SK-N-SH treated with all-trans-retinoic acid at 6 μM for 48 hours (cell line): Measurements from ENCODE around the gene ZNF76.

ENCODE experiments used
- ARNTL ChIP-seq: fragments of 450-650 bp; formaldehyde crosslinking; IDR thresholded peaks from 2 replicates; pipeline ENCODE4 v1.5.0; 2020; ENCODE audit warnings: low read depth, mild to moderate bottlenecking, moderate library complexity, borderline replicate concordance
- BACH2 ChIP-seq: fragments of 250-450 bp; sonication (Bioruptor Pico); IDR thresholded peaks from 2 replicates; pipeline ENCODE4 v1.9.0; 2021; ENCODE audit warnings: mild to moderate bottlenecking, borderline replicate concordance
- CSDC2 ChIP-seq: fragments of 250-450 bp; sonication (Bioruptor Pico); IDR thresholded peaks from 2 replicates; pipeline ENCODE4 v1.5.0; 2020; ENCODE audit warnings: mild to moderate bottlenecking, moderate library complexity
- ISL1 ChIP-seq: fragments of 250-450 bp; sonication (Bioruptor Pico); IDR thresholded peaks from 2 replicates; pipeline ENCODE4 v2.1.2; 2022; ENCODE audit warnings: mild to moderate bottlenecking, moderate library complexity
- PATZ1 ChIP-seq: fragments of 250-450 bp; sonication (Bioruptor Pico); IDR thresholded peaks from 2 replicates; pipeline ENCODE4 v1.8.0; 2020; ENCODE audit warnings: mild to moderate bottlenecking, moderate library complexity, borderline replicate concordance
- POU6F1 ChIP-seq: fragments of 250-450 bp; sonication (Bioruptor Pico); IDR thresholded peaks from 2 replicates; pipeline ENCODE4 v1.8.0; 2021; ENCODE audit warnings: low read depth, mild to moderate bottlenecking, moderate library complexity, borderline replicate concordance
- RARB ChIP-seq: fragments of 250-450 bp; sonication (Bioruptor Pico); IDR thresholded peaks from 2 replicates; pipeline ENCODE4 v1.8.0; 2021; ENCODE audit warnings: mild to moderate bottlenecking, moderate library complexity
- TCF4 ChIP-seq: fragments of 250-450 bp; sonication (Bioruptor Pico); IDR thresholded peaks from 2 replicates; pipeline ENCODE4 v1.8.0; 2021; ENCODE audit warnings: mild to moderate bottlenecking, moderate library complexity, borderline replicate concordance
- TOX ChIP-seq: fragments of 250-450 bp; sonication (Bioruptor Pico); IDR thresholded peaks from 2 replicates; pipeline ENCODE4 v1.8.0; 2021; ENCODE audit warnings: mild to moderate bottlenecking, moderate library complexity, borderline replicate concordance
- TF ChIP-seq, protein P1 (sequence below): fragments of 250-450 bp; sonication (Bioruptor Pico); IDR thresholded peaks from 2 replicates; pipeline ENCODE4 v1.5.0; 2020; ENCODE audit warnings: mild to moderate bottlenecking, moderate library complexity
- TF ChIP-seq, protein P2 (sequence below): fragments of 250-450 bp; sonication (Bioruptor Pico); IDR thresholded peaks from 2 replicates; pipeline ENCODE4 v1.5.1; 2020; ENCODE audit warnings: low read depth, mild to moderate bottlenecking, moderate library complexity

- TF ChIP-seq TOX (CRISPR knock-in tag): no peak
- TF ChIP-seq TCF4 (CRISPR knock-in tag): no peak
- TF ChIP-seq, protein P1, sequence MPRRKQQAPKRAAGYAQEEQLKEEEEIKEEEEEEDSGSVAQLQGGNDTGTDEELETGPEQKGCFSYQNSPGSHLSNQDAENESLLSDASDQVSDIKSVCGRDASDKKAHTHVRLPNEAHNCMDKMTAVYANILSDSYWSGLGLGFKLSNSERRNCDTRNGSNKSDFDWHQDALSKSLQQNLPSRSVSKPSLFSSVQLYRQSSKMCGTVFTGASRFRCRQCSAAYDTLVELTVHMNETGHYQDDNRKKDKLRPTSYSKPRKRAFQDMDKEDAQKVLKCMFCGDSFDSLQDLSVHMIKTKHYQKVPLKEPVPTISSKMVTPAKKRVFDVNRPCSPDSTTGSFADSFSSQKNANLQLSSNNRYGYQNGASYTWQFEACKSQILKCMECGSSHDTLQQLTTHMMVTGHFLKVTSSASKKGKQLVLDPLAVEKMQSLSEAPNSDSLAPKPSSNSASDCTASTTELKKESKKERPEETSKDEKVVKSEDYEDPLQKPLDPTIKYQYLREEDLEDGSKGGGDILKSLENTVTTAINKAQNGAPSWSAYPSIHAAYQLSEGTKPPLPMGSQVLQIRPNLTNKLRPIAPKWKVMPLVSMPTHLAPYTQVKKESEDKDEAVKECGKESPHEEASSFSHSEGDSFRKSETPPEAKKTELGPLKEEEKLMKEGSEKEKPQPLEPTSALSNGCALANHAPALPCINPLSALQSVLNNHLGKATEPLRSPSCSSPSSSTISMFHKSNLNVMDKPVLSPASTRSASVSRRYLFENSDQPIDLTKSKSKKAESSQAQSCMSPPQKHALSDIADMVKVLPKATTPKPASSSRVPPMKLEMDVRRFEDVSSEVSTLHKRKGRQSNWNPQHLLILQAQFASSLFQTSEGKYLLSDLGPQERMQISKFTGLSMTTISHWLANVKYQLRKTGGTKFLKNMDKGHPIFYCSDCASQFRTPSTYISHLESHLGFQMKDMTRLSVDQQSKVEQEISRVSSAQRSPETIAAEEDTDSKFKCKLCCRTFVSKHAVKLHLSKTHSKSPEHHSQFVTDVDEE (CRISPR knock-in tag): no peak
- no peak for TF ChIP-seq PATZ1
- TF ChIP-seq POU6F1: no peak
- TF ChIP-seq ARNTL (CRISPR knock-in tag): no peak
- no peak for TF ChIP-seq CSDC2 (CRISPR knock-in tag)
- TF ChIP-seq ISL1 (CRISPR knock-in tag): no peak
- TF ChIP-seq RARB (CRISPR knock-in tag): no peak
- TF ChIP-seq BACH2 (CRISPR knock-in tag): no peak
- TF ChIP-seq, protein P2, sequence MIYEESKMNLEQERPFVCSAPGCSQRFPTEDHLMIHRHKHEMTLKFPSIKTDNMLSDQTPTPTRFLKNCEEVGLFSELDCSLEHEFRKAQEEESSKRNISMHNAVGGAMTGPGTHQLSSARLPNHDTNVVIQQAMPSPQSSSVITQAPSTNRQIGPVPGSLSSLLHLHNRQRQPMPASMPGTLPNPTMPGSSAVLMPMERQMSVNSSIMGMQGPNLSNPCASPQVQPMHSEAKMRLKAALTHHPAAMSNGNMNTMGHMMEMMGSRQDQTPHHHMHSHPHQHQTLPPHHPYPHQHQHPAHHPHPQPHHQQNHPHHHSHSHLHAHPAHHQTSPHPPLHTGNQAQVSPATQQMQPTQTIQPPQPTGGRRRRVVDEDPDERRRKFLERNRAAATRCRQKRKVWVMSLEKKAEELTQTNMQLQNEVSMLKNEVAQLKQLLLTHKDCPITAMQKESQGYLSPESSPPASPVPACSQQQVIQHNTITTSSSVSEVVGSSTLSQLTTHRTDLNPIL (CRISPR knock-in tag): no peak
Observed at GRCh38 chr6:35262596-35262995, 3.1 kb downstream of the ZNF76 start.
